KMS-11 (cell line): ENCODE measurements around the gene CBFA2T3.

ENCODE experiments used
- H2AFZ ChIP-seq: fragments of 200-600 bp; sonication (generic); 2 replicates; pipeline ENCODE4 v1.6.1; 2016; ENCODE audit warnings: antibody characterized with exemption, mixed run types, low read depth
- H3K27ac ChIP-seq: fragments of 200-600 bp; sonication (generic); 2 replicates; pipeline ENCODE4 v1.6.1; 2016; ENCODE audit warnings: mild to moderate bottlenecking, mixed run types
- H3K27me3 ChIP-seq: fragments of 200-600 bp; sonication (generic); 2 replicates; pipeline ENCODE4 v1.6.1; 2017; ENCODE audit warnings: mild to moderate bottlenecking, low read depth, mixed run types, moderate library complexity; ENCODE audit not compliant: insufficient read depth
- H3K36me3 ChIP-seq: fragments of 200-600 bp; sonication (generic); 2 replicates; pipeline ENCODE4 v1.6.1; 2017; ENCODE audit warnings: mild to moderate bottlenecking, mixed run types; ENCODE audit not compliant: insufficient read depth
- H3K4me1 ChIP-seq: fragments of 200-600 bp; sonication (generic); 2 replicates; pipeline ENCODE4 v1.6.1; 2016; ENCODE audit warnings: mild to moderate bottlenecking, low read depth, mixed run types; ENCODE audit not compliant: poor library complexity, severe bottlenecking
- H3K4me2 ChIP-seq: fragments of 200-600 bp; sonication (generic); 2 replicates; pipeline ENCODE4 v1.7.0; 2016; ENCODE audit warnings: mild to moderate bottlenecking, mixed run types
- H3K4me3 ChIP-seq: fragments of 200-600 bp; sonication (generic); IDR thresholded peaks from 2 replicates; pipeline ENCODE4 v1.6.1; 2017; ENCODE audit warnings: low read depth, low read length, mixed read lengths; ENCODE audit not compliant: insufficient read depth
- H3K79me2 ChIP-seq: fragments of 200-600 bp; sonication (generic); 2 replicates; pipeline ENCODE4 v1.6.1; 2016; ENCODE audit warnings: low read depth, mixed run types; ENCODE audit not compliant: insufficient read depth
- H3K9ac ChIP-seq: fragments of 200-600 bp; sonication (generic); 2 replicates; pipeline ENCODE4 v1.6.1; 2016; ENCODE audit warnings: mild to moderate bottlenecking, mixed run types
- H4K20me1 ChIP-seq: fragments of 200-600 bp; sonication (generic); 2 replicates; pipeline ENCODE4 v1.6.1; 2016; ENCODE audit warnings: mild to moderate bottlenecking, mixed run types; ENCODE audit not compliant: insufficient read depth
- TF ChIP-seq, protein P1 (sequence below): fragments of 200-600 bp; sonication (generic); conservative IDR thresholded peaks from 2 replicates; pipeline ENCODE4 v1.6.1; 2017; ENCODE audit warnings: low read depth, mild to moderate bottlenecking, antibody characterized with exemption, low read length, moderate library complexity, mixed read lengths

The CBFA2T3 gene

DNA sequence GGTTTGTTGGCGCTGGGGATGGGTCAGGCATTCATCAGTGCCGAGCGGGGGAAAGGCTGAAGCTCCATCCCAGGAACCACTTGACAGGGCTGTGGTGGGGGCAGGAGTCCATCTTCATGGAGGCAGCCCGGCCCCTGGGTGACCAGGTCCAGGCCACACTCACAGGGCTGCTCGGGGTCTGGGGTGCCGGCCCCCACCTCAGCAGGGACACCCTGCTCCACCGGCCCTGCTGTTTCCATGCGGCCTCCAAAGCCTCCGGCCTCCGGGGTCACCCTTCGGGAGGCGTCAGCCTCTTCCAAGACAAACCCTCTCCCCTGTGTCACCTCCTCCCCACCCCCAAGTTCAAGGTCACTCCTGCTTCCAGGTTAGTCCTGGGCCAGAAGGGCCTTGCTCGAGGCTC lies 142.3 kb downstream of the CBFA2T3 start:
- Histone ChIP-seq H3K27ac (no peak overlapping the region), H3K4me3 (no peak overlapping the region), H3K4me1 (no peaks in the 10 kb centered on the region), H3K9ac (no peak overlapping the region), H3K4me2 (no peak overlapping the region), H3K27me3 (no peaks in the 10 kb centered on the region), H4K20me1 (no peaks in the 10 kb centered on the region), H3K79me2 (no peaks in the 10 kb centered on the region), H3K36me3 (no peaks in the 10 kb centered on the region), H2AFZ (no peak overlapping the region)
- TF ChIP-seq, protein P1, sequence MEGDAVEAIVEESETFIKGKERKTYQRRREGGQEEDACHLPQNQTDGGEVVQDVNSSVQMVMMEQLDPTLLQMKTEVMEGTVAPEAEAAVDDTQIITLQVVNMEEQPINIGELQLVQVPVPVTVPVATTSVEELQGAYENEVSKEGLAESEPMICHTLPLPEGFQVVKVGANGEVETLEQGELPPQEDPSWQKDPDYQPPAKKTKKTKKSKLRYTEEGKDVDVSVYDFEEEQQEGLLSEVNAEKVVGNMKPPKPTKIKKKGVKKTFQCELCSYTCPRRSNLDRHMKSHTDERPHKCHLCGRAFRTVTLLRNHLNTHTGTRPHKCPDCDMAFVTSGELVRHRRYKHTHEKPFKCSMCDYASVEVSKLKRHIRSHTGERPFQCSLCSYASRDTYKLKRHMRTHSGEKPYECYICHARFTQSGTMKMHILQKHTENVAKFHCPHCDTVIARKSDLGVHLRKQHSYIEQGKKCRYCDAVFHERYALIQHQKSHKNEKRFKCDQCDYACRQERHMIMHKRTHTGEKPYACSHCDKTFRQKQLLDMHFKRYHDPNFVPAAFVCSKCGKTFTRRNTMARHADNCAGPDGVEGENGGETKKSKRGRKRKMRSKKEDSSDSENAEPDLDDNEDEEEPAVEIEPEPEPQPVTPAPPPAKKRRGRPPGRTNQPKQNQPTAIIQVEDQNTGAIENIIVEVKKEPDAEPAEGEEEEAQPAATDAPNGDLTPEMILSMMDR: no peak

DNA sequence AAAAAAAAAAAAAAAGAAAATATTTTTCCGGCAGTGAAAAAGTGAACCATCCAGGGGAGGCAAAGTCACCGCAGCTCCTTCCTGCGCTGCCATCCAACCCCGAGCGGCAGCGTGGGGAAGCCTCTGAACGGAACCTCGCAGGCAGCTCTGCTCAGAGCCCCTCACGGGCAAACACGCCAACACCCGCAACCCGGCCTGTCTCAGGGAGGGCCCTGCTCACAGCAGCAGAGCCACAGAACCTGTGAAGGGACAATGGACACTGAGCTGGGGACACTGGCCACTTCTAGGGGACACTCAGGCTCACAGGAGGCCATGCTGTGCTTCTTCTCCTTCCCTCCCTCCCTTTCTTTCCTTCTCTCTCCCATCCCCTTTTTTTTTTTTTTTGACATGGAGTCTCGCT lies 143.9 kb downstream of the CBFA2T3 start:
- no peak overlapping the region for H3K4me2 ChIP-seq
- no peak overlapping the region for H3K27ac ChIP-seq
- H3K27me3 ChIP-seq: no peaks in the 10 kb centered on the region
- no peak overlapping the region for H3K4me3 ChIP-seq
- no peaks in the 10 kb centered on the region for H3K36me3 ChIP-seq
- H4K20me1 ChIP-seq: no peaks in the 10 kb centered on the region
- no peaks in the 10 kb centered on the region for H3K4me1 ChIP-seq
- TF ChIP-seq, protein P1: no peak
- no peak overlapping the region for H3K9ac ChIP-seq
- no peak overlapping the region for H2AFZ ChIP-seq
- H3K79me2 ChIP-seq: no peaks in the 10 kb centered on the region

DNA sequence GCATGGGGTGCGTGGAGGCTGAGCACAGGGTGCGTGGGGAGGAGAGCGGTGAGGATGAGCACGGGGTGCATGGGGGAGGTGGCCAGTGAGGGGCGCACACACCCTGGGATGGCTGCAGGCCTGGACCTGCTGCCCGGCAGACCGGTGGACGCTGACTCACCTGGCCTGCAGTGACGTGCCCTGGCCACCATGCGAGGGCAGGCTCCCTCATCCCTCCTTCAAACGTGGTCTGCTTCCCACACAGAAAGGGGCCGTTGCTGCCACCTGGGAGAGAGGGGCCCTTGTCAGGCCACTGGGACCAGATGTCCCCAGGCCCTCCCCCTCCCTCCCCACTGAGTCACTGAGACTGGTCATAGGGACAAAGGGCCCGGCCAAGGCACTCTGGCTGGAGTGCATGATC lies 145.2 kb downstream of the CBFA2T3 start:
- H3K4me2 ChIP-seq: no peak overlapping the region
- H3K4me1 ChIP-seq: no peaks in the 10 kb centered on the region
- H3K79me2 ChIP-seq: no peaks in the 10 kb centered on the region
- H2AFZ ChIP-seq: no peak overlapping the region
- no peak overlapping the region for H3K4me3 ChIP-seq
- H4K20me1 ChIP-seq: no peaks in the 10 kb centered on the region
- no peaks in the 10 kb centered on the region for H3K36me3 ChIP-seq
- H3K27ac ChIP-seq: no peak overlapping the region
- TF ChIP-seq, protein P1: no peak
- no peak overlapping the region for H3K9ac ChIP-seq
- H3K27me3 ChIP-seq: no peaks in the 10 kb centered on the region

DNA sequence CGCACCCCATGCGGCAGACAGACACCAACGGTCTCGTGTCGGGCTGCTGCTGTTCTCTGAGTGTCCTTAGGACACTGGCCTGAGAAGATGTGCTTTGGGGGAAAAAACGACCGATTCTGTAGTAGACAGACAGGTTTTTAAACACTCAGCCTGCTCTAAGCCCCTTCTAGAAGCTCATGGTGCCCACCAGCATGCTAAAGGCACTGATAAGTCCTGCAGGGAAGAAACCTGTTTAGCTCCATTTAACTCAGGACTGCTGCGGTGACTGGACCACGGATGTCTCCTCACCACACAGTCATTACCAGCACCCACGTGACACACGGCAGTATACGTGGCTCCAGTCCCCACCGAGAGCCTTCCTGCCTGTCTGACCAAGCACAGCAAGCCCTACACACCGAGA lies 146.2 kb downstream of the CBFA2T3 start:
- H3K36me3 ChIP-seq: no peaks in the 10 kb centered on the region
- H3K4me3 ChIP-seq: no peak overlapping the region
- TF ChIP-seq, protein P1: no peak

More for the DNA sequence above, 146.2 kb downstream of the CBFA2T3 start:
- Histone ChIP-seq H3K27ac (no peak overlapping the region), H3K79me2 (no peaks in the 10 kb centered on the region), H3K9ac (no peak overlapping the region), H3K27me3 (no peaks in the 10 kb centered on the region), H3K4me1 (no peaks in the 10 kb centered on the region), H4K20me1 (no peaks in the 10 kb centered on the region), H3K4me2 (no peak overlapping the region), H2AFZ (no peak overlapping the region)
